HL-60/S4 (cell line): ENCODE results near the gene FAM167B.
"Not testable (repeated sequence)": the region's sequence is repeated elsewhere in the genome, so short reads cannot be mapped to it uniquely, and the experiment has no call there.

Experiments used
- in situ Hi-C: fragments of 300-500 bp; cut with MboI; formaldehyde crosslinking; loops from 2 replicates; pipeline ENCODE4 v1.14.3; 2022; ENCODE audit warnings: low sequenced_read_pairs

Gene FAM167B

GRCh38 chr1:32291708-32292538, 44.9 kb downstream of the FAM167B start, which contains the start of gene HDAC1:
Gene HDAC1 (plus strand): TSS chr1:32292083. CDS start chr1:32292170, 87 bp downstream.
- in situ Hi-C loops: no loop called here

- in situ Hi-C loops: not testable (repeated sequence)
These were observed 51.2 kb downstream of the FAM167B start for GRCh38 chr1:32298211-32298610.
